Endothelial cell of umbilical vein (primary cell): ENCODE measurements around the gene ARMH1. TPM values are rescaled to one million over a fixed set of nuclear protein-coding genes. Genes with fewer than 3 reads are reported as not detected.

Source experiments
- BruUV-seq: library from RNA; stranded (reverse); fragments of 400-500 nt; replicated peaks from 2 replicates; lab custom pipeline; 2021; lab: Mats Ljungman, UMichigan
- CTCF ChIA-PET: fragments of 300-600, 350-600 bp; sonication (Branson Sonifier 250); formaldehyde crosslinking; loops from one replicate; lab custom pipeline; 2021; ENCODE audit warnings: antibody characterized with exemption, inconsistent platforms; lab: Charles Lee
- POLR2A ChIA-PET: fragments of 300-600, 350-600 bp; sonication (Branson Sonifier 250); formaldehyde crosslinking; loops from one replicate; lab custom pipeline; 2021; ENCODE audit warnings: antibody characterized with exemption, inconsistent platforms; lab: Charles Lee
- DNase-seq: peaks from one replicate; pipeline ENCODE4 v3.0.0-alpha.2; 2011; ENCODE audit warnings: low read depth, low spot score
- FAIRE-seq: peaks from 2 replicates; lab custom pipeline; 2011; peaks lifted over from hg19 to GRCh38; lab: Jason Lieb, UNC
- H2AFZ ChIP-seq: 2 replicates; pipeline ENCODE4 v1.6.0; 2012; ENCODE audit warnings: low read depth, low read length, control low read depth, inconsistent platforms
- H3K27ac ChIP-seq: 2 replicates; pipeline ENCODE4 v1.5.1; 2011; ENCODE audit warnings: low read depth, mild to moderate bottlenecking, control low read depth, low read length, moderate library complexity; ENCODE audit not compliant: insufficient read depth
- H3K27me3 ChIP-seq, 2 experiments: 2 replicates each; pipeline versions ENCODE4 v1.6.0 to v1.6.1; 2011; ENCODE audit warnings: low read length in 2 of 2, mixed read lengths in 1 of 2; ENCODE audit not compliant: control insufficient read depth in 2 of 2, insufficient read depth in 2 of 2
- H3K36me3 ChIP-seq, 2 experiments: 2 replicates in 1 of 2; 3 replicates in 1 of 2; pipeline ENCODE4 v1.5.1; 2011; ENCODE audit warnings: low read length in 2 of 2, mild to moderate bottlenecking in 1 of 2, moderate library complexity in 1 of 2; ENCODE audit not compliant: control insufficient read depth in 2 of 2, insufficient read depth in 2 of 2; ENCODE audit errors: extremely low read depth in 1 of 2
- H3K4me1 ChIP-seq: 3 replicates; pipeline ENCODE4 v1.5.1; 2011; ENCODE audit warnings: mild to moderate bottlenecking, low read length; ENCODE audit not compliant: control insufficient read depth, insufficient read depth; ENCODE audit errors: extremely low read depth
- H3K4me2 ChIP-seq: 2 replicates; pipeline ENCODE4 v1.6.1; 2011; ENCODE audit warnings: low read length, control low read depth, mixed read lengths; ENCODE audit not compliant: insufficient read depth
- H3K4me3 ChIP-seq, 3 experiments: fragments of 200-600 bp in 1 of 3; sonication (generic), shearing (Covaris generic) in 1 of 3; replicated peaks in 1 of 3; 2 replicates each; pipeline ENCODE4 v1.5.1; 2011 to 2016; ENCODE audit warnings: control low read depth in 3 of 3, low read length in 3 of 3, mild to moderate bottlenecking in 2 of 3, inconsistent platforms in 1 of 3, low read depth in 1 of 3, moderate library complexity in 1 of 3; ENCODE audit not compliant: insufficient read depth in 1 of 3
- H3K79me2 ChIP-seq: 2 replicates; pipeline ENCODE4 v1.6.0; 2012; ENCODE audit warnings: low read length, inconsistent platforms; ENCODE audit not compliant: control insufficient read depth, insufficient read depth
- H3K9ac ChIP-seq: replicated peaks from 2 replicates; pipeline ENCODE3; 2011; ENCODE audit warnings: low read length, control low read depth; ENCODE audit not compliant: insufficient read depth; ENCODE audit errors: extremely low read depth
- H3K9me1 ChIP-seq: replicated peaks from 3 replicates; pipeline ENCODE4 v1.6.0; 2011; ENCODE audit warnings: mild to moderate bottlenecking, low read length; ENCODE audit not compliant: control insufficient read depth, insufficient read depth; ENCODE audit errors: extremely low read depth
- H3K9me3 ChIP-seq: replicated peaks from 2 replicates; pipeline ENCODE4 v1.5.1; 2012; ENCODE audit warnings: low read length, inconsistent platforms; ENCODE audit not compliant: control insufficient read depth, insufficient read depth
- H4K20me1 ChIP-seq: replicated peaks from 2 replicates; pipeline ENCODE3; 2011; ENCODE audit warnings: mild to moderate bottlenecking, low read length; ENCODE audit not compliant: control insufficient read depth, insufficient read depth; ENCODE audit errors: extremely low read depth
- CTCF ChIP-seq, 2 donors: IDR thresholded peaks; 1 replicate in 1 of 2; 2 replicates in 1 of 2; pipeline ENCODE4 v1.5.1; 2011; ENCODE audit warnings: low read length in 2 of 2, mild to moderate bottlenecking in 2 of 2, moderate library complexity in 2 of 2, control low read depth in 1 of 2, inconsistent platforms in 1 of 2, low read depth in 1 of 2; ENCODE audit not compliant: insufficient read depth in 1 of 2; ENCODE audit errors: extremely low read depth in 1 of 2
- EZH2 ChIP-seq: IDR thresholded peaks from 2 replicates; pipeline ENCODE4 v1.6.1; 2012; ENCODE audit warnings: borderline replicate concordance, low read depth, mild to moderate bottlenecking, moderate library complexity, low read length, inconsistent platforms; ENCODE audit not compliant: severe bottlenecking
- FOS ChIP-seq: IDR thresholded peaks from 2 replicates; pipeline ENCODE4 v1.6.1; 2011; ENCODE audit warnings: mild to moderate bottlenecking, low read length, moderate library complexity, borderline replicate concordance; ENCODE audit not compliant: insufficient read depth
- GATA2 ChIP-seq: IDR thresholded peaks from 2 replicates; pipeline ENCODE4 v1.7.0; 2011; ENCODE audit warnings: low read depth, mild to moderate bottlenecking, moderate library complexity, mixed read lengths, low read length; ENCODE audit not compliant: insufficient read length, insufficient read depth
- JUN ChIP-seq: IDR thresholded peaks from 2 replicates; pipeline ENCODE4 v1.6.1; 2011; ENCODE audit warnings: borderline replicate concordance, low read depth; ENCODE audit not compliant: insufficient read length, insufficient read depth
- MAX ChIP-seq: IDR thresholded peaks from 2 replicates; pipeline ENCODE4 v1.6.1; 2011; ENCODE audit not compliant: insufficient read depth, insufficient read length
- MYC ChIP-seq: IDR thresholded peaks from one replicate; pipeline ENCODE4 v1.6.1; 2011; ENCODE audit warnings: mild to moderate bottlenecking, low read depth, low read length
- POLR2A ChIP-seq: IDR thresholded peaks from 2 replicates; pipeline ENCODE4 v1.6.1; 2012; ENCODE audit warnings: low read depth, mild to moderate bottlenecking, control low read depth, low read length
- POLR2AphosphoS5 ChIP-seq: IDR thresholded peaks from 2 replicates; pipeline ENCODE4 v1.6.1; 2012; ENCODE audit warnings: low read depth, mild to moderate bottlenecking, control low read depth, low read length, moderate library complexity; ENCODE audit not compliant: insufficient read depth
- dilution Hi-C: fragments of 300-500 bp; cut with MboI; formaldehyde crosslinking; loops from one replicate; pipeline ENCODE4 v1.15.0; 2019; ENCODE audit warnings: low sequenced_read_pairs; ENCODE audit not compliant: extremely low pct_ligation_motif_present
- intact Hi-C: fragments of 100-400 bp; cut with micrococcal nuclease; formaldehyde crosslinking; loops from one replicate; pipeline ENCODE4 v1.10.0; 2022
- polyA plus RNA-seq, 4 experiments: library from polyadenylated mRNA; depleted of rRNA in 3 of 4; stranded (reverse) in 3 of 4; unstranded in 1 of 4; fragments of >200 nt; gene quantifications; 2 replicates each; pipeline versions ENCODE4 v1.2.1 to v1.2.3, GENCODE V29; 2011 to 2012; ENCODE audit warnings: missing spikeins in 1 of 4
- total RNA-seq: library from RNA; stranded (reverse); gene quantifications from 2 replicates; pipeline ENCODE4 v1.2.3, GENCODE V29; 2021

Gene ARMH1
- total and polyA plus RNA-seq, 2 donors (not counting 3 experiments of a cell fraction or from before 2014, with no cell fraction given), result 0.17 TPM; not detected in 1

- Histone ChIP-seq H3K36me3 (no peaks in the 10 kb centered on the region), H3K9me1 (no peaks in the 10 kb centered on the region), H3K4me2 (no peak overlapping the region), H3K9ac (no peak overlapping the region), H3K9me3 (no peaks in the 10 kb centered on the region), H3K79me2 (no peaks in the 10 kb centered on the region), H2AFZ (no peak overlapping the region), H3K27ac (no peak overlapping the region), H3K27me3 (peaks cover 0 to 5% of the 10 kb centered on the region in 2 experiments), H3K4me1 (no peaks in the 10 kb centered on the region), H3K4me3 (no peak overlapping the region), H4K20me1 (no peaks in the 10 kb centered on the region)
- ChIA-PET CTCF (interaction anchor here (1.1 to 1.9 kb wide), 3 partner anchors 10 to 32 kb away, joined by 3 to 5 read pairs (median 4); partner anchors contain the start of genes ARMH1 and TMEM53), POLR2A (no interaction called here)
- FAIRE-seq (no peak), DNase-seq (no peak)
- no peak for TF ChIP-seq MYC
- TF ChIP-seq CTCF (IDR thresholded peaks at IDR 0.05; ENCODE audit: extremely low read depth in 1 of 2, insufficient read depth in 1 of 2, low read depth in 1 of 2, low read length in 2 of 2), result no peak
- TF ChIP-seq EZH2, result no peak
- TF ChIP-seq GATA2, result no peak
- dilution Hi-C loops, result no loop called here
- intact Hi-C loops, result no loop called here
- no TSS peak for BruUV-seq
These were observed 10.0 kb downstream of the ARMH1 start for GRCh38 chr1:44684525-44684924.

- Histone ChIP-seq H3K4me1 (no peaks in the 10 kb centered on the region), H3K4me3 (no peak overlapping the region), H3K27me3 (peaks cover 0 to 6% of the 10 kb centered on the region in 2 experiments), H3K9ac (no peak overlapping the region), H3K9me3 (no peaks in the 10 kb centered on the region), H4K20me1 (no peaks in the 10 kb centered on the region), H2AFZ (no peak overlapping the region), H3K79me2 (no peaks in the 10 kb centered on the region), H3K4me2 (no peak overlapping the region), H3K27ac (no peak overlapping the region), H3K36me3 (no peaks in the 10 kb centered on the region), H3K9me1 (no peaks in the 10 kb centered on the region)
- intact Hi-C loops, result no loop called here
- DNase-seq (no peak), FAIRE-seq (no peak)
- ChIA-PET CTCF (interaction anchor here (1.0 kb wide), 1 partner anchor 33 kb away, joined by 3 read pairs; no protein-coding TSS in a partner anchor), POLR2A (no interaction called here)
- dilution Hi-C loops, result no loop called here
- TF ChIP-seq EZH2, result no peak
- no peak for TF ChIP-seq GATA2
- TF ChIP-seq MAX, result no peak
- TF ChIP-seq MYC, result no peak
- TF ChIP-seq POLR2A, result no peak
- TF ChIP-seq POLR2AphosphoS5, result no peak
- no peak for TF ChIP-seq JUN
- TF ChIP-seq CTCF (IDR thresholded peaks at IDR 0.05; ENCODE audit: extremely low read depth in 1 of 2, insufficient read depth in 1 of 2, low read depth in 1 of 2, low read length in 2 of 2), result no peak
- no peak for TF ChIP-seq FOS
- BruUV-seq, result no TSS peak
These were observed 10.7 kb downstream of the ARMH1 start for GRCh38 chr1:44685218-44685617.
